Dedifferentiated amniotic fluid mesenchymal stem cell (primary cell): Measurements from ENCODE around the gene RBBP7.
A peak's percentile ranks its signal among the peaks of the same experiment; 100 is the strongest.

Source experiments
- DNase-seq: peaks from one replicate; pipeline ENCODE4 v3.0.0-alpha.2; 2016; ENCODE audit errors: extremely low spot score

Gene RBBP7

DNA sequence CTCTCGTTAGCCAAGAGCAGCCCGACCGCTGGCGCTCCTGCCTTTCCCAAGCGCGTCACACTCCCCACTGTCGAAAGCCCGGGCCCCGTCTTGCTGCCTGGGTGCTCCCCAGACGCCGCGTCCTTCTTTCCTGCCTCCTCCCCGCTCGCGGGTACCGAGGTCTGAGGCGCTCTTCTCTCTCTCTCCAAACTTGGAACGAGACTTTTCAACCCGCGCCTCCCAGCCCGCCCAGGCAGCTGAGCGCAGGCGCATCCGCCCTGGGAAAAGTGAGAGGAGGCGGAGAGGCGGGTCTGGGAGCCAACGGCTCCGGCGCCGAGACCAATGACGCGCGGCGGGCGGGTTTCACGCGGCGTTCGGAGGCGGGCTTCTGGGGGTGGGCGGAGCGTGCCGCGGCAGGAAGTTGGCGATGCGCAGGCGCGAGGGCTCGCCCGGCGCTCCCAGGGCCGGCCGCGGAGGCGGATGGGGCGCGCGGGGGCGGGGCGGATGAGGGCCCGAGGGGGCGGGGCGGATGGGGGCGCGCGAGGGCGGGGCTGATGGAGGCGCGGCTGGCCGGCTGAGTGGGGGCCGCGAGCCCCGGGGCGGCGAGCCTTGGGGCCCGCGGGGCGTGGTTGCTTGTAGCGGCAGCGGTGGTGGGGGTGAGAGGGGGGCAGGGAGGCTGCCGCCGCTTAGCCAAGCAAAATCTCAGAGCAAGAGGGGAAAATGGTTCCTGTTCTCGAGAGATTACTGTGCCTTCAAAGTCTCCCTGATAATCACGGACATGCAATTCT is at the start of gene RBBP7:
RBBP7 (minus strand) TSS at position 268 of the 767 bp plus-strand sequence. CDS start 309 bp downstream, outside the sequence.
- DNase-seq = peak; percentile 89

DNA sequence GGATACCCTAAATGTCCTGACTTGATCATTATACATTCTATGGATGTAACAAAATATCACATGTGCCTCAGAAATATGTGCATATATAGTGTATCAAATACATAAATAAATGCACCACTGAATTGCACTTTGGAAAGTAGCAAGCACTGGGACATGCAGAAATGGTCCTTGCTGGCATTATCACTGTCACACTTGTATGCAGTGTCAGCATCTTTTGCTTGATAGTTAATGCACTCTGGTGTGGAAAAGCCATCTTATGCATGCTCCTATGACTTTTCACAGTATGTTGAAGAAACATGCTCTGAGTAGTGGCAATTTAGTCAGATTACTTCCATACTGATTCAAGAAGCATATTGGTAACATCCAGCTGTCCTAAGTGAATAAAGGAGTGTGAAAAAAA is 48.8 kb upstream of the RBBP7 start:
- DNase-seq = no peak

DNA sequence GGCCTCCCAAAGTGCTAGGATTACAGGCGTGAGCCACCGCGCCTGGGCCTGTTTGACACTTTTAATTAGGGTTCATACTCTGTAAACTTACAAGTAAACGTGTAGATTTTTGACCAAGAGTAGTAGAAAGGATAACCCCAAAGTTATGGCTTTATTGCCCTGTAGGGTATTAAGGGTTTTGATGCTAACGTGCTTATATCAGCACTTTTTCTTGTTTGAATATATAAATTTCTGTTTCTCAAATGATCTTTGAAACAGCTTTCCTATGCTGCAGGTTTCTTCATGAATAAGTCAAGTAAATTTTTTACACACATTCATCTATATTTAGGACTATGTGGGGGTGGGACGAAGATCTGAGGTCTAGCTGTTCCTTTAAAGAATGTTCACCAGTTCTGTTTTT is 47.0 kb upstream of the RBBP7 start:
- DNase-seq = no peak

DNA sequence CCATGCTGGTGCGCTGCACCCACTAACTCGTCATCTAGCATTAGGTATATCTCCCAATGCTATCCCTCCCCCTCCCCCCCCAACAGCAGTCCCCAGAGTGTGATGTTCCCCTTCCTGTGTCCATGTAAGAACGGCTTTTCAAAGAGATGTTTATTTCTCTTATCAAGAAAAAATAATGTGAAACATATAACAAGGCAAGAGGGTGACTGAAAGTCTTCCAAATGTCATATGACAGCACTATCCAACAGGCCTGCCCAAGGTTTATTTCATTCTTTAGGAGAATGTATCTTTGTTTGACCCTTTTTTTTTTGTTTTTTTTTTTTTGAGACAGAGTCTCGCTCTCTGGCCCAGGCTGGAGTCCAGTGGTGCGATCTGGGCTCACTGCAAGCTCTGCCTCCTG is 46.4 kb upstream of the RBBP7 start:
- DNase-seq = no peak

DNA sequence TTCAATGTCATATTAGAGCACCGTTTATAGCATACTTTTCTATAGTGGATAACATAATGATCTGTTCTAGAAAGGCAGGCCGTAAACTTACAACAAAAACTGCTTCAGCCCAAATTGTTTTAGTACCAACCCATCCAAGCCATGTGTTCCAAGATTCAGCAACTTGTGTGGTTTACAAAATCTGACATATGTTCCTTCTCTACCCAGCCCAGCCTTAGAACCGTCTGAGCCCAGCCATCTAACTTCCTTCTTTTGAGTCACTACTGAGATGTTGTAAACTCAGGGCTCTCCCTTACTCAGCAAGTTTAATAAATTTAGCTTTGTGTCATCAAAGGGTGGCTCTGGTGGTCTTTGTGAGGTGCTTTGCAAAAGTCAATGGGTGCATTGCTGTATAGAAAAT is 43.9 kb upstream of the RBBP7 start:
- DNase-seq = no peak

DNA sequence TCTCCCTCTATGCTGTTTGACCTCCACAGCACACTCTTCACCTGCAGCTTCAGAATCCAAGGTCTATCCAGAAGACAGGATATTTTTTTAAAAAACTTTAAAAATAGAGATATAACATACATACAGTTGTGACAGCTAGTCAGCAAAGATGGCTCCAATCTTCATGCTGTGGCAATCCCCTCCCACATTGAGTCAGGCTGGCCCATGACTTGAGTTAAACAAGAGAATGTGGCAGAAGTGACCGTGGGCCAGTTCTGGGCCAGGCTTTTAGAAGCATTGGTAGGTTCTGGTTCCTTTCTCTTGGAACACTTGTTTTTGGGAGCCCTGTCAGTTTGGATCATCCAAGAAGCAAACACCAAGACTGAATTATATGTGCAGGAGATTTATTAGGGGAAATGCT is 40.2 kb upstream of the RBBP7 start:
- no peak for DNase-seq

DNA sequence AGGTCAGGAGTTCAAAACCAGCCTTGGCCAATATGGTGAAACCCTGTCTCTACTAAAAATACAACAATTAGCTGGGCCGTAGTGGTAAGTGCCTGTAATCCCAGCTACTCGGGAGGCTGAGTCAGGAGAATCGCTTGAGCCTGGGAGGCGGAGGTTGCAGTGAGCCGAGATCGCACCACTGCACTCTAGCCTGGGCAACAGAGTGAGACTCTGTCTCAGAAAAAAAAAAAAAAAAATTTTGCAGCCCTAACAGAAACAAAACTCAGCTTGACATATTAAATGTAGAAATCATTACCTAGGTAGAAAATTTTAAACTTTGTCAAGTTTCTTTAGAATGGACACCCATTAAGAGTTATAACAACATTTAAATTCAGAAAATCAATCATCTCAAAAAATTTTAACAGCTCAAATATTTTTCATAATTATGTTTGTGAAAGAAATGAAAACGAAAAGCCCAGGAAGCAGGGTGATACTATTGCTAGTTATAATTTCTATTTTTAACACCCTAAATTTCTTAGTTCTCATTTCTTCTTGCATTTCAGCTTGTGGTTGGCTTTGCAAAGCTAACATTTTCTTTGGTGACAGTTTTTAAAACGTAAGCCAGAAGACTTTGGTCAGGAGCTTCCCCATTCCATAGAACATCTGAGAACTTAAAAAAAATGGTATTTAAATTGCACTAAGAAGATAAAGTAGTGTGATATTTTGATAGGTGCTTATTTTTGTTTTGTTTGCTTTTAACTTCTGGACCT is 33.3 kb upstream of the RBBP7 start:
- no peak for DNase-seq

DNA sequence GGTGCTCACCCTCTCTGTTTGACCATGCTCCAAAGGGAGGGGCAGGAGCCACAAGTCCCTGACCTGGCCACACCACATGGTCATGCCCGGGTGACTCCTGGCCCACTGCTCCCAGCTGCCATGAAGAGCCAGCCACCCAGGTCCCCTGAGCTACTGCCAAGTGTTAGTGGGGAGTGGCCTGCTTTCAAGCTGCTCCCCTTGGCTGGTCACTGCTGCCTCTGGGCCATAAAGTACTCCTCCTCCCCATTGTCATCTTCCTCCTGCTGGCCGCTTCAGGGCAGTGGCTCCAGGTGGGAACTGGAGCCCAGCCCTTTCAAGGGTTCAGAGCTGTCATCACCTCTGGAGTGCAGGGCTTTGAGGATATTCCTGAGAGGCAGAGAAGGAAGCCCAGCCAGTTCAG is 27.3 kb upstream of the RBBP7 start:
- no peak for DNase-seq

DNA sequence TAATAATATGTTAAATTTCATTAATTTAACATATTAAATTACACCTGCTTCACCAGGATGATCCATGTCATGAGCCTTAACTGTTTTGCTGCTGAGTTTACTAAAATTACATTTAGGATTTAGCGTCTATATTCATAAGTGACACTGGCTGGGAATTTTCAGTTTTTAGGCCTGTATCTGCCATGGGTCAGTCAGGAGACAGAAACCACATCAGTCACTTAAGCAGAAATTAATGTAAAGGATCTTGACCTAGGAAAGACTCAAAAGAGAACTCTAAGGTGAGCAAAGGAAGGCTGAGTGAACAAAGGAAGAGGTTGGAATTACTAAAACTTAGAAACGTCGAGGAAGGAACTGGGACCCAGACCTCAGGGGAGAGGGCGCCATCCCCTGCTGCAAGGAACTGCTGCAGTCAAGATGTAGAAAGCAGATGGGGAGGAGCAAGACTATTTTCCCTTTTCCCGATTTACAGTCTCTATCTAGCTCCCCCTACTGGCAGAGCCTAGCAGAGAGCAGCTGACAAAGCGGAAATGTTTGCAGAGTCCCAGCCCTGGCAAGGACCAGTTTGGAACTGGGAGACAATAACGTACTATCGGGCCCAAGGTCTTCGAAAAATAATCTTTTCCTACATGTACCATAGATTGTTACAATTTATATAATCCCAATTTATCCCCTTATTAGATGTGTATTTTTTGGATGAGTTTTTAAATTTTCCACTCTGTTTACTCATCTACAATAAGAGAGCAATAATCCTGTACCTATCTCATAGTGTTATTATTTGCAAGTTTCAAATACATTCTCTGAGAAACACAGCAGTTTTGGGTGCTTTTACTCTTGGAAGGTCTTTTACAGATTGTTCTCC is 22.6 kb upstream of the RBBP7 start:
- DNase-seq = peak; percentile 79

DNA sequence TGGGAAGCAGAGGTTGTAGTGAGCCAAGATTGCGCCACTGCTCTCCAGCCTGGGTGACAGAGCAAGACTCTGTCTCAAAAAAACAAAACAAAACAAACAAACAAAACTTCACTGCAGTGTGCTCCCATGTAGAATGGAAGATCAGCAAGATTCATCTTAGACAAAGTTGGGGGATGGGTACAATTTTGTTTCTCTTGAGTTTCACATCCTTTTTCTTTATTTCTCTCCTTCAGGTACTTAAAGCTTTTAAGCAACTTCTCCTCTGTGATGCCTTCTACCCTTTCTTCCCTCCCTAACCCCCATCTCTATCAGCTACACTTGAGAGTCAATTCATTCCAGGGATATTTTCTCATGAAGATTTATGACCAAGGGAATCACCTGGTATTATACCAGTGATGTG is 15.5 kb upstream of the RBBP7 start:
- DNase-seq = no peak

DNA sequence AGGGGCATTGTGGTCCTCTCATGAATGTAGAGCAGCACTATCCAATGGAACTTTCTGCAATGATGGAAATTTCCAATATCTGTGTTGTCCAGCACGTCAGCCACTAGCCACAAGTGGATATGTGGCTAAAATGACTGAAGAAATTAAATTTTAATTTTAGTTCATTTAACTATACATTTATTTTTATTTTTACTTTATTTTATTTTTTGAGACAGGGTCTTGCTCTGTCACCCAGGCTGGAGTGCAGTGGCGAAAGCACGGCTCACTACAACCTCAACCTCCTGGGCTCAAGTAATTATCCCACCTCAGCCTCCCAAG is 13.3 kb upstream of the RBBP7 start:
- no peak for DNase-seq

DNA sequence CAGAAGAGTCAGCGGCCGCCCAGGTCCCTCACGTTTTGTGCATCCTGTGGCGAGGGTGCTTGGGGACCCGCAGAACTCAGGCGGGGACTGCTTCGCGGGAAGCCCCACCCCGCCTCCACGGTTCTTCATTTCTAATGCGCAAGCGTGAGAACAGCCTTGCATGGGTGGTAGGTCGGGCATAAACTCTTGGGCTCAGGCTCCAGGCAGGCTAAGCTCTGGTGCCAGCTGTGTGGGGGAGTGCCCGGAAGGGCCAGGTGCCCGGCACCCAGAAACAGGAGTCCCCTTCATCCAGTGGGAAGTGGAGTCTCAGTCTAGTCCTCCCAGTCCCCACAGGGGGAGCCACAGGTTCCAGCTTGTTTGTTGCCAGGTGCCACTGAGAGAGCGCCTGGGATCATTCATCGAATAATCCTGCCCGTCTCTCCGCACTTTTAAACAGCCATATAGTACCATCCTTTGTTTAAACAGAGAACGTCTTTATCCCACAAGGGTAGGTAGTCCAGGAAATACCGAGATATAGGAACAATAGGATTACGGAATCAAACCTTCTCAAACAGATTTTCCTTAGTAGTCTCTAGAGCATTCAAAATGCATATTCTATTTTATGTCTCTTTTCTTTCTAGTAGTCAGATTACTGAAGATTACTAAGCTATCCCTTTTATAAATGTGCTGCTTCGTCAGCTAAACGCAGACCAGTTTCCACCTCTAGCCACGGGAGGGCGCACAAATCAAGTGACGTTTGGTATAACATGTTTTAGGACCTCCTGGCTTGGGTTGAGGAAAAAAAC is 12.7 kb upstream of the RBBP7 start:
- DNase-seq = peak; percentile 62

DNA sequence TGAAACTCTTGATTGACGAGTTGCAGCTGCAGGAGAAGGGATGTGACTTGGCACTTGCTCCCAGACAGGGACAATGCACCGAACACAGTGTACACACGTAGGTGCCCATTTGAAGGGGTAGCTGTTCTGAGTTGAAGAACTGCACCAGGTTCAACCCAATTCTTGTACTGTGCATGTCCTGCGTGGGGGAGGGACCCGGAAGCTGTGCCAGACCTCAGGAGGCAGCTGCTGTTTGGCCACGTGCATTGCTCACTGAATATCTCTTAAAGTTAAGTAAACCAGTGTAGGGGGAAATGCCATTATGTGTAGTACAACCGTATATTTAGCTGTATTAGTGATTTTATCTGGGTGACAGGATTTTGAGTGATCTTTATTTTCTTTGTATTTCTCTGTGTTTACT is 12.0 kb upstream of the RBBP7 start:
- DNase-seq = no peak

DNA sequence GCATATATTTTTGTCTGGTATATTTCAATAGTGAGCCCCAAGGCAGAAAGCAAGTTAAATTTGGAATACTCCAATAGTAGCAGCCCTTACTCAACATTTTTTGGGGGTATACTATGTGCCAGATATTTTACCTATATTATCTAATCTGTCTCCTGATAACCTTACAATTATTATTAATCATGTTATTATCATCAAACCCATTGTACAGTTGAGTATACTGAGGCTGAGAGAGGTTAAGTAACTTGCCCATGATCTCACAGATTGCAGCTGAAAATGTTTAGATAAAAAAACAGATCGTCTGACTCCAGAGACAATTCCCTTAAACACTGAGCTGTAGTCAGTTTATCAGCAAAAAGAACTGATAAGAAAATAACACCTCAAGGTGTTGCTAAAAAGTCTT is 6.5 kb upstream of the RBBP7 start:
- no peak for DNase-seq

DNA sequence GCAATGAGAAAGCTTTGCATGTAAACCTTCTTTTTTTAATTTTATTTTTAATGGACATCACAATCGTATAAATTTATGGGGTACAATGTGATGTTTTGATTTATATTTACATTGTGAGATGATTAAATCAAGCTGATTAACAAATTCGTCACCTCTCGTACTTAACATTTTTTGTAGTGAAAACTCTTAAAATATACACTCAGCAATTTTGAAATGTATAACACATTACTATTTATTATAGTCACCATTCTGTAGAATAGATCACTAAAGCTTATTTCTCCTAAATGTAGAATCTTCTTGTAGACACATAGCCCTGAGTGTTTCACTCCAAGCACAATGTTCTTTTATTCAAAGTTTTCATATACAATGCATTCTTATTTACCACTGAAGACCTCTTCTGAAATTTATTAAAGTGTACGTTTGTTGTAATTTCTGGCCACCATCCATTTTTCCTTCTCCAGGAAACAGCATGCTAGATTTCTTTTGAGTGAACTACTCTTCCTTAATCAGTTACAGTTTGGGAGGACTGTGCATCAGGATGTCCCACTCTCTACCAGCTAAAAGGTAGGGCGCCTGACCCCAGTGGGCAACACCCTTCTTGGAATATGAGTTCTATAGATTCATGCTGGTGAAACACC is 4.4 kb upstream of the RBBP7 start:
- no peak for DNase-seq

DNA sequence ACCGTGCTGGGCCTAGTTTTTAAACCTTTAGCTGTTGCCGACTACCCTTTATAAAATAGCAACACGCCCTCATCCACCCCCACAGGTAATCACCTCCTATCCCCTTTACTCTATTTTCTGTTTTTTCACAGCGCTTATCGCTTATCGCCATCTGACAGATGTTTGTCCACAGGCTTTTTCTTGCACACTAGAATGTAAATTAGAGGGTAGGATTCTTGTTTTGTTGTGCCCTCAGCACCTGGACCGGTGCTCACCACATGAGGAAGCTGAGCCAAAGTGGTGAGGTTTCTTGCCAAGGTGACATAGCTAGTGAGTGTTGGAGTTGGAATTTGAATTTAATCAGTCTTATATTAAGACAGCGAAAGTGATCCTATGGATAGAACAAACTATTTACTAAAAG is 2.9 kb upstream of the RBBP7 start:
- DNase-seq = no peak

DNA sequence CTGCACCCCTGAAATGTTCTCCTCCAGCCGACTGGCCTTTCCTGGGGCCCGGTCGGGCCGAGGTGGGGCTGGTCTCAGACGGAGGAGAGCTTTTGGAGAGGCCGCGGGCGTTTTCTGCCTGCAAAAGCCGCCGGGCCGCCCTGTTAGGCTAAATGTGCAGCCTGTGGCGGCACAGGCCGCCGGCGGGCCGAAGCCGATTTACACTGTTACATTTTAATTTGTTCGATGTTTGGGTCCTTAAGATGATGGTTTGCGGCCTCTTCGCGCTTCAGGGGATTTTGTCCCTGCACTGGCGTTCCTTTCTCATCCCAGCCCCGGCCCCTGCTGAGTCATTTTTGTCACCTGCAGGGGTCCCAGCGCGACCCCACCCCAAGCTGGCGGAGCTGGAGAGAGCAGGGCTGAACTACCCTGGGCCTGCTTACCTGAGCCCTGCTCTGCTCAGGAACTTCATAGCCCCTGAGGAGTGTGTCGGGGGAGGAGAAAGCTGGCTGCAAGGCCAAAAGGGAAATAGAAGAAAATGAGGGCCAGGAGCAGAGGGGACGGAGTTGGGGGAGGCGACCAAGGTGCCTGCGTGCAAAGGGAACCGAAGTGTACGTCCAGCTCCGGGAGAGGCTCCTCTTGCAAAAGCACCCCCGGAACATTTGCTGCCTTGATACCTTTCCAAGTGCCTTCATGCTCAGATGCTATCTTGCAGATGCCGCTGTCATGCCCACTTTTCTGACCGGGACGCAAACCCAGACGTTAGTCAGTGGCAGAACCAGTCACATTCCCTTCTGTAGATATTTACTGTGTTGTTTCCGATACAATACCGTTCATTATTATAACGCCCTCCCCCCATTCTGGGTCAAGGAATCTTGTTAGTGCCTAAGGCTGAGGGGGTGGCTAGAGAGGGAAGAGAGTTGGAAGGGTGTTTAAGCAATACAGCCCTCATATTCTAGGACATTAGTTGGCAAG is 977 bp upstream of the RBBP7 start:
- no peak for DNase-seq

DNA sequence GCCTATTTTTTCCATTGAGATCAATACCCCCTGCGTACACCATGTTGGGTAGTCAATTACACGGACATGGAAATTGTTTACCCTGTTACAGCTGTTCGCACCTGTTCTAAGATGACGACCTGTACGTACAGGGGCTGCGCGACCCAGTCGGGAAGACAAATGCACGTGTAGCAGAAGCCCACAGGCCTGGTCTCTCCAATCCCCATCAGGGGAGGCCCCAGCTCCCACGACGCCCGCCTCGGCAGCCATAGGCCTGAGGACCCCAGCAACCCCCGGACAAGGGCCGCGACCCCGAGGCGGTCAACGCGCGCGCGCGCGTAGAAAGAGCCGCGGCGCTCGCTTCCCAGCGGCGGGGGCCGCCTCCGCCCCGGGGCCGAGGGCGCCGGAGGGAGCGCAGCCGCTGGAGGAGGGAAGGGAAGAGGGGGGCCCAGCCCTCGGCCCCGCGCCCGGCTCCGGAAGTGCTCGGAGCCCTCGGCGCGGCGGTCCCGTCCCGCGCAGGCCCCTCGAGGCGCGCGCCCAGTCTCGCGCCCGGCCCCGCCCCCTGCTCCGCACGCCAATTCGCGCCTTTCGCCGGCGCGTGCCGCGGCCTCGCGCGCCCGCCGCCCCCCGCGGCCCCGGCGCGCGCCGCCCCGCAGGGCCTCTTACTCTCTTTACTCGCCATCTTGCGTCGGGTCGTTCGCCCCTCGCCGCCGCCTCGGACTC is 618 bp downstream of the RBBP7 start:
- no peak for DNase-seq

DNA sequence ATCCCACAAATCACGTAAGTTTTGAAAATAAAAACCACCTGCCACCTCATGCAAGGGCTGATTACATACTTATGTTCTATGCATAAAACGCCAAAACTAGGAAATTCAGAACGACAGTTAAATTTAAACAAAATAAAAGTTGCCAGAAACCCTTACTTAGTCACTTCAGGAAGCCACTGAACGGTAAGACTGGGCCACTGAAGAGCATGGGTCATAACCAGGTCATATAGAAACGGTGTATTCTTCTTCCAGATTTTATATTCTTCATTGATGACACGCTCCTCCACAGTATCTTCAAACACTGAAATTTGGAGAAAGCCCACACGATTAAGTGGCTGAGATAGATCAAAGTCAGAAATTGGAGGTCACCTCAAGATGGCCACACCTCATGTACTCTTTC is 1.2 kb downstream of the RBBP7 start:
- DNase-seq = no peak

DNA sequence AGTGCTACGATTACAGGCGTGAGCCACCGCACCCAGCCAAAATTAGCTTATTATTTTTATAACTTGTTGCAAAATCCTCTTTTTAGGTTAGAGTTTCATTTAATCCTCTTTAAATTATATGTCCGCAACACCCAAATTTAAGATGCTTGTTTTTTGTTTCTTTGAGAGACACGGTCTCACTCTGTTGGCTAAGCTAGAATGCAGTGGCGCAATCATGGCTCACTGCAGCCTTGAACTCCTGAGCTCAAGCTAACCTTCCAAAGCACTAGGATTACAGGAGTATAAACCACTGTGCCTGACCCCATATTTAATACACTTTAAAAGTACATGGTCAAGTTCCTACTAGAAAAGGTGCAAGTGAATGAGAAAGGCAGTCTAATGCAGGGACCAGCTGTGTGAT is 2.2 kb downstream of the RBBP7 start:
- no peak for DNase-seq
